NCI-H69 (cell line): Measurements from ENCODE around the gene MAP3K14.
A peak's percentile ranks its signal among the peaks of the same experiment; 100 is the strongest.

Experiments
- DNase-seq: peaks from one replicate; lab custom pipeline; 2025; lab: John Stamatoyannopoulos, UW

The MAP3K14 gene

GRCh38 chr17:45234641-45235415 is 82.0 kb downstream of the MAP3K14 start:
- peak; percentile 77 for DNase-seq

- no peak for DNase-seq
These were observed 83.3 kb downstream of the MAP3K14 start for GRCh38 chr17:45233423-45233924.

- DNase-seq: no peak
These were observed 84.1 kb downstream of the MAP3K14 start for GRCh38 chr17:45232514-45233422.

- peak; percentile 43 for DNase-seq
These were observed 85.2 kb downstream of the MAP3K14 start for GRCh38 chr17:45231481-45232116.

GRCh38 chr17:45230787-45231480 is 85.9 kb downstream of the MAP3K14 start:
- peak; percentile 89 for DNase-seq

GRCh38 chr17:45230410-45230786 is 86.4 kb downstream of the MAP3K14 start:
- no peak for DNase-seq

- DNase-seq: no peak
These were observed 87.0 kb downstream of the MAP3K14 start for GRCh38 chr17:45229681-45230409.

GRCh38 chr17:45228763-45229539 is 87.9 kb downstream of the MAP3K14 start:
- peak; percentile 29 for DNase-seq

GRCh38 chr17:45227926-45228762 is 88.7 kb downstream of the MAP3K14 start:
- DNase-seq: peak; percentile 38

GRCh38 chr17:45227101-45227925 is 89.5 kb downstream of the MAP3K14 start:
- no peak for DNase-seq

GRCh38 chr17:45226576-45226975 is 90.2 kb downstream of the MAP3K14 start:
- DNase-seq: no peak

- DNase-seq: no peak
These were observed 90.8 kb downstream of the MAP3K14 start for GRCh38 chr17:45225964-45226530.

GRCh38 chr17:45225051-45225700 is 91.6 kb downstream of the MAP3K14 start:
- DNase-seq: no peak

GRCh38 chr17:45224671-45225050 is 92.2 kb downstream of the MAP3K14 start:
- DNase-seq: no peak

- peak; percentile 38 for DNase-seq
These were observed 93.0 kb downstream of the MAP3K14 start for GRCh38 chr17:45223539-45224528.

GRCh38 chr17:45222996-45223538 is 93.8 kb downstream of the MAP3K14 start:
- DNase-seq: no peak
